Measurements from ENCODE around the gene CBLN4. TPM values are rescaled to one million over a fixed set of nuclear protein-coding genes. Genes with fewer than 3 reads are reported as not detected.

Gene CBLN4
- total RNA-seq (2013; cell fraction: nucleolus; rRNA removed): not detected in 2 replicates
- total RNA-seq (2014; rRNA removed): not detected in 2 replicates
- total RNA-seq (2014; rRNA removed; fragmentation: Illumina TruSeq; extraction: Trizol): not detected in 2 replicates
- not detected in 2 replicates for total RNA-seq (2021)
- polyA plus RNA-seq (2011; ENCODE audit: low read depth): not detected
- not detected in 2 replicates for polyA plus RNA-seq (2011; rRNA removed)
- not detected in 2 replicates for polyA plus RNA-seq (2011; cell fraction: cytosol; rRNA removed)
- not detected in 2 replicates for polyA plus RNA-seq (2011; cell fraction: nucleus; rRNA removed)
- not detected in 2 replicates for polyA plus RNA-seq (2012)
- not detected in 2 replicates for polyA plus RNA-seq (2014; fragmentation: Illumina TruSeq; extraction: Trizol)
- polyA plus RNA-seq (2014; fragmentation: Nextera tagmentation; extraction: Ambion mirVana): not detected
- not detected in 2 replicates for polyA plus RNA-seq (2014; rRNA removed)
- not detected for polyA plus RNA-seq (2016; fragmentation: Nextera tagmentation; extraction: Ambion mirVana)
- not detected in 2 replicates for polyA minus RNA-seq (2011; rRNA and poly(A)+ RNA removed)
- not detected in 2 replicates for polyA minus RNA-seq (2011; cell fraction: cytosol; rRNA and poly(A)+ RNA removed)
- not detected in 2 replicates for polyA minus RNA-seq (2011; cell fraction: nucleus; rRNA and poly(A)+ RNA removed)
- Bru-seq, nascent RNA: not detected
- not detected for BruChase-seq, experiment 1, labeled RNA remaining after a 6-hour chase
- BruChase-seq, experiment 2, labeled RNA remaining after a 2-hour chase: not detected
- long read RNA-seq, experiment 1: 0 reads
- long read RNA-seq, experiment 2: 0 reads

DNA sequence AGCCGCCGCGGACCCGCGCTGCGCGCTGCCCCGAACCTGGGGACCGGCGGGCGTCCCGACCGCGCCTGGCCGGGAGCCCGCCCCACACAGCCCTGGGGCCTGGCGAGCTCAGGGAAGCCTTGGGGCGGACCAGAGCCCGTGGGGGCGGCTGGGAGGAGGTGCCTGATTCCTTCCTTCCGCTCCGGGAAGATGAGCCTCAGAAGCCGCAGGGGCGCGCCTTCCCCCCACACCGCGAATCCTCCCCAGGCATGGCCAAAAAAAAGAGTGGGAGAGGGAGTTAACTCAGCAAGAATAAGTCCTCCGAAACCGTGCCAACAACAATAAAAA, at the start of gene CBLN4:
TSS of gene CBLN4 (minus strand) at position 131 of the 327 bp plus-strand sequence. CDS start 1,348 bp downstream, outside the sequence.
- Histone ChIP-seq H3K27me3 (replicated peaks in 1 of 2; ENCODE audit: control insufficient read depth in 2 of 2, insufficient read depth in 2 of 2, low read length in 1 of 2) (no peaks in the 10 kb centered on the region), H3K79me2 (ENCODE audit: control insufficient read depth, insufficient read depth, low read length) (no peaks in the 10 kb centered on the region), H3K4me1 (ENCODE audit: control insufficient read depth, insufficient read depth, low read length) (no peaks in the 10 kb centered on the region), H2AFZ (ENCODE audit: control insufficient read depth, low read depth, low read length) (no peak within 1 kb of the TSS), H3K9me3 (replicated peaks; ENCODE audit: control insufficient read depth, insufficient read depth, low read length) (no peaks in the 10 kb centered on the region; the same call in 2 of the 3 replicates), H4K20me1 (ENCODE audit: control insufficient read depth, insufficient read depth) (no peaks in the 10 kb centered on the region), H3K9ac (ENCODE audit: control insufficient read depth, insufficient read depth, low read length) (no peak within 1 kb of the TSS), H3K4me2 (ENCODE audit: control insufficient read depth, insufficient read depth) (no peak within 1 kb of the TSS), H3K27ac (ENCODE audit: control insufficient read depth, insufficient read depth) (no peak within 1 kb of the TSS), H3K4me3 (no peak within 1 kb of the TSS), H3K36me3 (ENCODE audit: control insufficient read depth in 2 of 2, insufficient read depth in 2 of 2, low read length in 1 of 2) (no peaks in the 10 kb centered on the region)
- POLR2A ChIA-PET: no interaction called here
- BruUV-seq (replicated peaks): no TSS peak
- RAD21 ChIA-PET (ENCODE audit: unreplicated experiment): no interaction called here
- ATAC-seq: no peak
- 79% methylated on average over 26 of the region's 29 CpGs for WGBS (ENCODE audit: insufficient coverage, insufficient replicate concordance, low lambda C conversion rate, missing lambda C conversion rate)
- no peak for TF ChIP-seq TCF7 (IDR thresholded peaks at IDR 0.05; ENCODE audit: borderline replicate concordance)
- no peak for FAIRE-seq
- intact Hi-C loops (cut with micrococcal nuclease; ENCODE audit: unreplicated experiment): no loop called here
- DNase-seq (ENCODE audit: low read depth, low spot score): no peak
- CTCF ChIA-PET: no interaction called here
- SMC1A ChIA-PET (ENCODE audit: uncharacterized antibody, unreplicated experiment): no interaction called here
- in situ Hi-C loops (cut with MboI): no loop called here

DNA sequence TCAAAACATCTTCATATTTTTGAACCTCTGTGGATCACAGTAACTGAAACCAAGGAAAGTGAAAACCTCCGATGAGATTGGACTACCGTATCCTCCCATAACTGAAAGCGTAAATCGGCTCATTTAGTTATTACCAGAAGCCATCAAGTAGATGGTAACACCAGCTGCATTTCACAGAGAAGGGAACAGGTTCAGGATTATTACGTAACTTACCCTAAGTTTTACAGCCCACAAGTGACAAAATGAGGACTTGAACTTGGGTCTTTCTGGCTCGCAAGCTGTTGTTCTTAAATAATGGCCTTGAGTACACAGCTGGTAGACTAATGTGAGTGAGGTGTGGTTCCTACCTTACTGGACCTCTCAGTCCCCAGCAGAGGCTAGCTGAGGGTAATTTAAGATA, 37.9 kb upstream of the CBLN4 start:
- Histone ChIP-seq H2AFZ (ENCODE audit: control insufficient read depth, low read depth, low read length) (no peak overlapping the region), H3K4me1 (ENCODE audit: control insufficient read depth, insufficient read depth, low read length) (no peaks in the 10 kb centered on the region), H3K27me3 (replicated peaks in 1 of 2; ENCODE audit: control insufficient read depth in 2 of 2, insufficient read depth in 2 of 2, low read length in 1 of 2) (no peaks in the 10 kb centered on the region), H3K4me3 (no peak overlapping the region), H3K9ac (ENCODE audit: control insufficient read depth, insufficient read depth, low read length) (no peak overlapping the region), H3K36me3 (ENCODE audit: control insufficient read depth in 2 of 2, insufficient read depth in 2 of 2, low read length in 1 of 2) (no peaks in the 10 kb centered on the region), H3K79me2 (ENCODE audit: control insufficient read depth, insufficient read depth, low read length) (no peaks in the 10 kb centered on the region), H3K9me3 (replicated peaks; ENCODE audit: control insufficient read depth, insufficient read depth, low read length) (no peaks in the 10 kb centered on the region), H3K4me2 (ENCODE audit: control insufficient read depth, insufficient read depth) (no peak overlapping the region), H4K20me1 (ENCODE audit: control insufficient read depth, insufficient read depth) (no peaks in the 10 kb centered on the region), H3K27ac (ENCODE audit: control insufficient read depth, insufficient read depth) (no peak overlapping the region)
- ATAC-seq (no peak), DNase-seq (ENCODE audit: low read depth, low spot score) (no peak), FAIRE-seq (no peak)
- TF ChIP-seq SP1 (IDR thresholded peaks at IDR 0.05; ENCODE audit: low read depth, low read length): no peak
- TF ChIP-seq SREBF2 (IDR thresholded peaks at IDR 0.05; ENCODE audit: low read length): no peak
- TF ChIP-seq STAT3 (IDR thresholded peaks at IDR 0.05; ENCODE audit: low read depth, low read length): no peak
- TF ChIP-seq, protein P1, sequence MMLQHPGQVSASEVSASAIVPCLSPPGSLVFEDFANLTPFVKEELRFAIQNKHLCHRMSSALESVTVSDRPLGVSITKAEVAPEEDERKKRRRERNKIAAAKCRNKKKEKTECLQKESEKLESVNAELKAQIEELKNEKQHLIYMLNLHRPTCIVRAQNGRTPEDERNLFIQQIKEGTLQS (IDR thresholded peaks at IDR 0.05; ENCODE audit: borderline replicate concordance, extremely low read depth, low read depth, low read length): no peak
- no peak for TF ChIP-seq NR2C1 (IDR thresholded peaks at IDR 0.05)
- no peak for TF ChIP-seq FOXM1 (IDR thresholded peaks at IDR 0.05; ENCODE audit: low read depth, low read length)
- TF ChIP-seq SIN3A (IDR thresholded peaks at IDR 0.05; ENCODE audit: low read depth, low read length): no peak
- no peak for TF ChIP-seq BCL11A (IDR thresholded peaks at IDR 0.05; ENCODE audit: low read depth, low read length)
- no peak for TF ChIP-seq CBX3 (IDR thresholded peaks at IDR 0.05; ENCODE audit: borderline replicate concordance, low read depth)
- TF ChIP-seq NBN (IDR thresholded peaks at IDR 0.05): no peak
- no peak for TF ChIP-seq SIX5 (IDR thresholded peaks at IDR 0.05; ENCODE audit: low read depth, low read length, severe bottlenecking)
- TF ChIP-seq LARP7 (IDR thresholded peaks at IDR 0.05): no peak
- no peak for TF ChIP-seq FOS (IDR thresholded peaks at IDR 0.05; ENCODE audit: borderline replicate concordance, extremely low read depth, insufficient read length)
- no peak for TF ChIP-seq SMAD1 (IDR thresholded peaks at IDR 0.05; ENCODE audit: low read depth, partially characterized antibody)
- TF ChIP-seq CEBPB (IDR thresholded peaks at IDR 0.05; ENCODE audit: borderline replicate concordance in 1 of 2, low read depth in 2 of 2, low read length in 2 of 2): no peak
- ChIA-PET RAD21 (ENCODE audit: unreplicated experiment) (no interaction called here), SMC1A (ENCODE audit: uncharacterized antibody, unreplicated experiment) (no interaction called here), CTCF (no interaction called here), POLR2A (no interaction called here)
- no TSS peak for BruUV-seq (replicated peaks)
- in situ Hi-C loops (cut with MboI) (no loop called here), intact Hi-C loops (cut with micrococcal nuclease; ENCODE audit: unreplicated experiment) (no loop called here)
- WGBS (ENCODE audit: insufficient coverage, insufficient replicate concordance, low lambda C conversion rate, missing lambda C conversion rate): 36% methylated on average over 6 of the region's 6 CpGs

Measured in GM12878 (cell line).